Panc1 (cell line): ENCODE results near the gene GEMIN7. TPM values are rescaled to one million over a fixed set of nuclear protein-coding genes. Genes with fewer than 3 reads are reported as not detected.

ENCODE experiments used
- ATAC-seq: fragments of 200-7000 bp; cut with Tn5 transposase; 2 replicates; pipeline ENCODE4 v1.9.1; 2020; ENCODE audit warnings: mild to moderate bottlenecking, moderate library complexity
- BruUV-seq: library from RNA; stranded (reverse); fragments of 400-500 nt; replicated peaks from 2 replicates; lab custom pipeline; 2021; lab: Mats Ljungman, UMichigan
- CTCF ChIA-PET: fragments of 300-600 bp; sonication (Branson Sonifier 250); formaldehyde crosslinking; loops from one replicate; lab custom pipeline; 2022; ENCODE audit warnings: antibody characterized with exemption; lab: Charles Lee
- POLR2A ChIA-PET: fragments of 300-600 bp; sonication (Branson Sonifier 250); formaldehyde crosslinking; loops from one replicate; lab custom pipeline; 2022; ENCODE audit warnings: antibody characterized with exemption; lab: Charles Lee
- DNase-seq: peaks from one replicate; pipeline ENCODE4 v3.0.0-alpha.2; 2010; ENCODE audit warnings: low read depth, low spot score
- H3K27ac ChIP-seq: 2 replicates; pipeline ENCODE4 v1.5.1; 2011; ENCODE audit warnings: mild to moderate bottlenecking, low read length, inconsistent platforms
- H3K27me3 ChIP-seq: fragments of 200-500 bp; sonication (Bioruptor generic); 2 replicates; pipeline ENCODE4 v1.6.0; 2014; ENCODE audit warnings: low read length, inconsistent platforms; ENCODE audit not compliant: control insufficient read depth, insufficient read depth
- H3K36me3 ChIP-seq: fragments of 200-500 bp; sonication (Bioruptor generic); 2 replicates; pipeline ENCODE4 v1.5.1; 2014; ENCODE audit warnings: inconsistent platforms, mild to moderate bottlenecking, low read length, moderate library complexity; ENCODE audit not compliant: control insufficient read depth, insufficient read depth
- H3K4me1 ChIP-seq: 2 replicates; pipeline ENCODE4 v1.5.1; 2011; ENCODE audit warnings: inconsistent platforms, mild to moderate bottlenecking, low read length, moderate library complexity; ENCODE audit not compliant: control insufficient read depth, insufficient read depth
- H3K4me3 ChIP-seq, 2 experiments: 2 replicates each; pipeline ENCODE4 v1.5.1; 2011 to 2012; ENCODE audit warnings: low read depth in 2 of 2, low read length in 2 of 2, mild to moderate bottlenecking in 2 of 2, inconsistent platforms in 1 of 2, moderate library complexity in 1 of 2
- H3K9me3 ChIP-seq: fragments of 200-500 bp; sonication (Bioruptor generic); 2 replicates; pipeline ENCODE4 v1.5.1; 2014; ENCODE audit warnings: low read depth, mild to moderate bottlenecking, inconsistent platforms, low read length, moderate library complexity; ENCODE audit not compliant: control insufficient read depth, insufficient read depth
- POLR2AphosphoS5 ChIP-seq: IDR thresholded peaks from 2 replicates; pipeline ENCODE4 v1.6.1; 2012; ENCODE audit warnings: mild to moderate bottlenecking, low read depth, low read length, moderate library complexity
- SIN3A ChIP-seq: IDR thresholded peaks from 2 replicates; pipeline ENCODE4 v1.6.1; 2012; ENCODE audit warnings: low read depth, mild to moderate bottlenecking, low read length, moderate library complexity, borderline replicate concordance; ENCODE audit not compliant: insufficient read depth
- TCF7L2 ChIP-seq: IDR thresholded peaks from 2 replicates; pipeline ENCODE4 v1.6.1; 2011; ENCODE audit warnings: mild to moderate bottlenecking, low read depth, low read length, inconsistent platforms
- in situ Hi-C: cut with HindIII; loops from 2 replicates; pipeline ENCODE4 v1.10.0; 2016; ENCODE audit warnings: low sequenced_read_pairs, low pct_unique_long_range_greater_than_20kb
- intact Hi-C: fragments of 100-400 bp; cut with micrococcal nuclease; formaldehyde crosslinking; loops from one replicate; pipeline ENCODE4 v1.10.0; 2022; ENCODE audit not compliant: unreplicated experiment
- total RNA-seq: library from RNA; stranded (reverse); gene quantifications from one replicate; pipeline ENCODE4 v1.2.1, GENCODE V29; 2021; ENCODE audit not compliant: unreplicated experiment
- TF ChIP-seq, protein P1 (sequence below), 2 experiments: IDR thresholded peaks; 2 replicates each; pipeline ENCODE4 v1.6.1; 2011 to 2012; ENCODE audit warnings: low read depth in 2 of 2, control low read depth in 1 of 2, low read length in 1 of 2, mild to moderate bottlenecking in 1 of 2, moderate library complexity in 1 of 2; ENCODE audit not compliant: insufficient read depth in 1 of 2
- TF ChIP-seq, protein P2 (sequence below): fragments of 450-650 bp; IDR thresholded peaks from 2 replicates; pipeline ENCODE4 v1.5.1; 2017; ENCODE audit warnings: mild to moderate bottlenecking

Gene GEMIN7
- total RNA-seq, 1 experiment from 2014 or later = 29.5 TPM

DNA sequence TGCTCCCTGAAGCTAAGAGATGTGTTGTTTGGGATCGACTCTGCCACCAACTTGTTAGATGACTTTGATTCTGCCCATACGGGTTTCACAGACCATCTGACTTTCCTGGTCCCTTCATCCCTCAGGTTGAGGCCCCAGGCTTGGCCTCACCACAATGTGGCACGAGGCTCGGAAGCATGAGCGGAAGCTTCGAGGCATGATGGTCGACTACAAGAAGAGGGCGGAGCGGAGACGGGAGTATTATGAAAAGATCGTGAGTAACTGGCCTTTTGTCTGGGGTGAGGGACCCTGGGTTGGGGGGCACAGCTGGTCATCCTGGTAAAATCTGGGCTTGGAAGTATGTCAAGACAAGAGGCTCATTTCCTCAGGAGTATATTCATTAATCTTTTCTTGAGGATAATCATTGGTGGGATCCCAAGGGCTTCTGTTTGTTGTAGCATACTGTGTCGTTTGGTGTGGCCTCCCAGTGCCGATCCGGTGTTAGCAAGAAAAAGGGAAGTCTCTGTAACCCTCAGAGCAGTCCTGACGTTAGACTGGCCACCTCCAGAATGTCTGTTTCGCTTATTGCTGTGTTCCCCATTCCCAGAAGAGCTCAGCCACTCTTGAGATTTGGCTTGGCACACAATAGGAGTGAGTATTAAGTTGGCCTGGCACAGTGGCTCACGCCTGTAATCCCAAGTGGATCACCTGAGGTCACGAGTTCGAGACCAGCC lies 38.8 kb upstream of the GEMIN7 start:
- DNase-seq (no peak), ATAC-seq (no peak)
- peak overlapping the region; percentile 86; the same call in 1 of the 2 replicates for H3K27ac ChIP-seq
- in situ Hi-C loops (no loop called here), intact Hi-C loops (no loop called here)
- TSS peak; percentile 87 for BruUV-seq
- ChIA-PET CTCF (interaction anchor here (1.9 kb wide), 1 partner anchor 20 kb away, joined by 4 read pairs; no protein-coding TSS in a partner anchor), POLR2A (no interaction called here)
- H3K9me3 ChIP-seq = no peaks in the 10 kb centered on the region
- peaks cover 6% of the 10 kb centered on the region; the same call in 1 of the 2 replicates for H3K4me1 ChIP-seq
- H3K27me3 ChIP-seq = no peaks in the 10 kb centered on the region
- peaks cover 5% of the 10 kb centered on the region for H3K36me3 ChIP-seq
- peak overlapping the region; percentile 83 for H3K4me3 ChIP-seq
- TF ChIP-seq, protein P1, sequence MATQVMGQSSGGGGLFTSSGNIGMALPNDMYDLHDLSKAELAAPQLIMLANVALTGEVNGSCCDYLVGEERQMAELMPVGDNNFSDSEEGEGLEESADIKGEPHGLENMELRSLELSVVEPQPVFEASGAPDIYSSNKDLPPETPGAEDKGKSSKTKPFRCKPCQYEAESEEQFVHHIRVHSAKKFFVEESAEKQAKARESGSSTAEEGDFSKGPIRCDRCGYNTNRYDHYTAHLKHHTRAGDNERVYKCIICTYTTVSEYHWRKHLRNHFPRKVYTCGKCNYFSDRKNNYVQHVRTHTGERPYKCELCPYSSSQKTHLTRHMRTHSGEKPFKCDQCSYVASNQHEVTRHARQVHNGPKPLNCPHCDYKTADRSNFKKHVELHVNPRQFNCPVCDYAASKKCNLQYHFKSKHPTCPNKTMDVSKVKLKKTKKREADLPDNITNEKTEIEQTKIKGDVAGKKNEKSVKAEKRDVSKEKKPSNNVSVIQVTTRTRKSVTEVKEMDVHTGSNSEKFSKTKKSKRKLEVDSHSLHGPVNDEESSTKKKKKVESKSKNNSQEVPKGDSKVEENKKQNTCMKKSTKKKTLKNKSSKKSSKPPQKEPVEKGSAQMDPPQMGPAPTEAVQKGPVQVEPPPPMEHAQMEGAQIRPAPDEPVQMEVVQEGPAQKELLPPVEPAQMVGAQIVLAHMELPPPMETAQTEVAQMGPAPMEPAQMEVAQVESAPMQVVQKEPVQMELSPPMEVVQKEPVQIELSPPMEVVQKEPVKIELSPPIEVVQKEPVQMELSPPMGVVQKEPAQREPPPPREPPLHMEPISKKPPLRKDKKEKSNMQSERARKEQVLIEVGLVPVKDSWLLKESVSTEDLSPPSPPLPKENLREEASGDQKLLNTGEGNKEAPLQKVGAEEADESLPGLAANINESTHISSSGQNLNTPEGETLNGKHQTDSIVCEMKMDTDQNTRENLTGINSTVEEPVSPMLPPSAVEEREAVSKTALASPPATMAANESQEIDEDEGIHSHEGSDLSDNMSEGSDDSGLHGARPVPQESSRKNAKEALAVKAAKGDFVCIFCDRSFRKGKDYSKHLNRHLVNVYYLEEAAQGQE (IDR thresholded peaks at IDR 0.05; ENCODE audit: insufficient read depth in 1 of 2, low read depth in 2 of 2, low read length in 1 of 2) = no peak
- TF ChIP-seq SIN3A = no peak
- no peak for TF ChIP-seq TCF7L2
- TF ChIP-seq, protein P2, sequence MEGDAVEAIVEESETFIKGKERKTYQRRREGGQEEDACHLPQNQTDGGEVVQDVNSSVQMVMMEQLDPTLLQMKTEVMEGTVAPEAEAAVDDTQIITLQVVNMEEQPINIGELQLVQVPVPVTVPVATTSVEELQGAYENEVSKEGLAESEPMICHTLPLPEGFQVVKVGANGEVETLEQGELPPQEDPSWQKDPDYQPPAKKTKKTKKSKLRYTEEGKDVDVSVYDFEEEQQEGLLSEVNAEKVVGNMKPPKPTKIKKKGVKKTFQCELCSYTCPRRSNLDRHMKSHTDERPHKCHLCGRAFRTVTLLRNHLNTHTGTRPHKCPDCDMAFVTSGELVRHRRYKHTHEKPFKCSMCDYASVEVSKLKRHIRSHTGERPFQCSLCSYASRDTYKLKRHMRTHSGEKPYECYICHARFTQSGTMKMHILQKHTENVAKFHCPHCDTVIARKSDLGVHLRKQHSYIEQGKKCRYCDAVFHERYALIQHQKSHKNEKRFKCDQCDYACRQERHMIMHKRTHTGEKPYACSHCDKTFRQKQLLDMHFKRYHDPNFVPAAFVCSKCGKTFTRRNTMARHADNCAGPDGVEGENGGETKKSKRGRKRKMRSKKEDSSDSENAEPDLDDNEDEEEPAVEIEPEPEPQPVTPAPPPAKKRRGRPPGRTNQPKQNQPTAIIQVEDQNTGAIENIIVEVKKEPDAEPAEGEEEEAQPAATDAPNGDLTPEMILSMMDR = no peak
- TF ChIP-seq POLR2AphosphoS5 = no peak

DNA sequence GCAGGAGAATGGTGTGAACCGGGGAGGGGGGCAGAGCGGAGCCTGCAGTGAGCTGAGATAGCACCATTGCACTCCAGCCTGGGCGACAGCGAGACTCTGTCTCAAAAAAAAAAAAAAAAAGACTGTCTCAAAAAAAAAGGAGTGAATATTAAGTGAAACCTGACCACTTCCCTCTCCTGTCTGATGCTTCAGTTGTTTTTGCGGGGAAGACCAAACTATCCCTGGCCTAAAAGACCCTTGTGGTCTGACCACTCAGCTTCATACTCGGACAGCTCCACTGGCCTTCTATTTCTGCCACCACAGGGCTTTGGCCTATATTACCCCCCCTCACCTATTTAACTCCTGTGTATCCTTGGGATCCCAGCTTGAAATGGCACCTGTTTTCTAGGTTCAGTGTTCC lies 37.9 kb upstream of the GEMIN7 start:
- ATAC-seq (no peak), DNase-seq (no peak)
- intact Hi-C loops (no loop called here), in situ Hi-C loops (no loop called here)
- no peaks in the 10 kb centered on the region for H3K27me3 ChIP-seq
- H3K27ac ChIP-seq = no peak overlapping the region
- peaks cover 6% of the 10 kb centered on the region; the same call in 1 of the 2 replicates for H3K4me1 ChIP-seq
- H3K36me3 ChIP-seq = peaks cover 5% of the 10 kb centered on the region
- CTCF ChIA-PET = no interaction called here
- no peak overlapping the region for H3K4me3 ChIP-seq
- no TSS peak for BruUV-seq
- no peaks in the 10 kb centered on the region for H3K9me3 ChIP-seq
- TF ChIP-seq SIN3A = no peak
- TF ChIP-seq TCF7L2 = no peak
- TF ChIP-seq, protein P1 (IDR thresholded peaks at IDR 0.05; ENCODE audit: insufficient read depth in 1 of 2, low read depth in 2 of 2, low read length in 1 of 2) = no peak
- POLR2A ChIA-PET = no interaction called here
